Activated gamma-delta T cell treated with anti-CD3 and anti-CD28 coated beads, Interleukin-2, amount 50 U/mL, for 16 hours (primary cell): ENCODE results near the gene RBMXL2.

Source experiments
- DNase-seq: peaks from one replicate; pipeline ENCODE4 v3.0.0-alpha.2; 2020; ENCODE audit warnings: low read depth

The RBMXL2 gene

GRCh38 chr11:7088921-7089320 lies at the start of gene RBMXL2:
Gene RBMXL2 (plus strand): TSS chr11:7088998. CDS start chr11:7089121, 123 bp downstream.
- no peak for DNase-seq

GRCh38 chr11:7046474-7047175 lies 42.2 kb upstream of the RBMXL2 start:
- DNase-seq = no peak

- DNase-seq = no peak
Observed at GRCh38 chr11:7050191-7050590, 38.6 kb upstream of the RBMXL2 start.

- DNase-seq = no peak
Observed at GRCh38 chr11:7056828-7057513, 31.8 kb upstream of the RBMXL2 start.

GRCh38 chr11:7057641-7058040 lies 31.2 kb upstream of the RBMXL2 start:
- DNase-seq = no peak

GRCh38 chr11:7060868-7061267 lies 27.9 kb upstream of the RBMXL2 start:
- DNase-seq = no peak

GRCh38 chr11:7062534-7062933 lies 26.3 kb upstream of the RBMXL2 start:
- DNase-seq = no peak

- no peak for DNase-seq
Observed at GRCh38 chr11:7072401-7073028, 16.3 kb upstream of the RBMXL2 start.

GRCh38 chr11:7077101-7077500 lies 11.7 kb upstream of the RBMXL2 start:
- no peak for DNase-seq

GRCh38 chr11:7079545-7080135 lies 9.2 kb upstream of the RBMXL2 start:
- no peak for DNase-seq

- no peak for DNase-seq
Observed at GRCh38 chr11:7080900-7081299, 7.9 kb upstream of the RBMXL2 start.

GRCh38 chr11:7081441-7081840 lies 7.4 kb upstream of the RBMXL2 start:
- DNase-seq = no peak

GRCh38 chr11:7089328-7090251 lies 792 bp downstream of the RBMXL2 start:
- DNase-seq = no peak

- no peak for DNase-seq
Observed at GRCh38 chr11:7098235-7098832, 9.5 kb downstream of the RBMXL2 start.

- DNase-seq = no peak
Observed at GRCh38 chr11:7115780-7116179, 27.0 kb downstream of the RBMXL2 start.

- no peak for DNase-seq
Observed at GRCh38 chr11:7116370-7116769, 27.6 kb downstream of the RBMXL2 start.

- DNase-seq = no peak
Observed at GRCh38 chr11:7138051-7138450, 49.3 kb downstream of the RBMXL2 start.
